ENCODE measurements around the gene CTXND2. TPM values are rescaled to one million over a fixed set of nuclear protein-coding genes. Genes with fewer than 3 reads are reported as not detected.

CTXND2 gene
- total and polyA plus RNA-seq, 2 of the 13 experiments (the other 11 are each of a cell fraction or from before 2014, with no cell fraction given): not detected

DNA sequence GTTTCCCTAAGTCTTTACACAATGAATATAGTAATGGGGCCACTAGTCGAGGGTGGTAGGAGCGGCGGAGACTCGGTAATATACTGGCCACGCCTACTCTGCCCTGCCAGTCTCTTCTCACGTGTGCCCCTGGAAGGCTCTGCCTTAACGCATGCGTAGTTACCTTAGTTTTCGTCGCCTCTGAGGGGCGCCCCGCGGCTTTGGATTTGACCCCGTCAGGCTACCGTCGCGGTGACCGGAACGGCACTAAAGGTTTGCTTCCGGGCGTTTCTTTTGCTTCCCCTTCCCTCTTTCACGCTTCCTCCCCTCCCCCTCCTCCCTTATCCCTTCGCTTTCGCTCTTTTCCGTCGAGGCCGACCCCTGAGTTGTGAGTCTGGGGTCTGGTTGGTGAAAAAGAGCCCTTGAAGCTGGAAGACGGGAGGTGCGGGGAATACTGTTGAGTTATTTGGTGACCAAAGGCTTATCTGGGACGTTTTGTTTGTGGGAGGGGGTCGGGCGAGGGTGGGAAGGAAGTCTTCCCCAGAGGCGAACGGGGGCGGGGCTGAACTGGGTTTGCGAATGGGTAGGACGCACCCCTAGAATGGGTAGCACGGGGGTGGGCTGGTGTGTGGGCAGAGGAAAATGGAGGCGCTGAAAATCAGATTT, 39.3 kb downstream of the CTXND2 start, which contains the start of gene SETDB1 (continued):
- TF ChIP-seq, protein P1, sequence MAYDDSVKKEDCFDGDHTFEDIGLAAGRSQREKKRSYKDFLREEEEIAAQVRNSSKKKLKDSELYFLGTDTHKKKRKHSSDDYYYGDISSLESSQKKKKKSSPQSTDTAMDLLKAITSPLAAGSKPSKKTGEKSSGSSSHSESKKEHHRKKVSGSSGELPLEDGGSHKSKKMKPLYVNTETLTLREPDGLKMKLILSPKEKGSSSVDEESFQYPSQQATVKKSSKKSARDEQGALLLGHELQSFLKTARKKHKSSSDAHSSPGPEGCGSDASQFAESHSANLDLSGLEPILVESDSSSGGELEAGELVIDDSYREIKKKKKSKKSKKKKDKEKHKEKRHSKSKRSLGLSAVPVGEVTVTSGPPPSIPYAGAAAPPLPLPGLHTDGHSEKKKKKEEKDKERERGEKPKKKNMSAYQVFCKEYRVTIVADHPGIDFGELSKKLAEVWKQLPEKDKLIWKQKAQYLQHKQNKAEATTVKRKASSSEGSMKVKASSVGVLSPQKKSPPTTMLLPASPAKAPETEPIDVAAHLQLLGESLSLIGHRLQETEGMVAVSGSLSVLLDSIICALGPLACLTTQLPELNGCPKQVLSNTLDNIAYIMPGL (CRISPR knock-in tag; IDR thresholded peaks at IDR 0.05; ENCODE audit: borderline replicate concordance in 1 of 2, low read depth in 1 of 2): peak; percentile 50 to 73; a peak in 3 of 4 replicates
- TF ChIP-seq ZFYVE20 (CRISPR knock-in tag; IDR thresholded peaks at IDR 0.05; ENCODE audit: borderline replicate concordance, low read depth) (no peak), MAZ (IDR thresholded peaks at IDR 0.05; ENCODE audit: borderline replicate concordance, low read depth, low read length) (peak; percentile 66), MAZ (CRISPR knock-in tag; IDR thresholded peaks at IDR 0.05; ENCODE audit: low read depth) (peak; percentile 75), KMT2B (CRISPR knock-in tag; IDR thresholded peaks at IDR 0.05) (peak; percentile 85), CENPX (CRISPR knock-in tag; IDR thresholded peaks at IDR 0.05) (no peak), POLR2AphosphoS2 (IDR thresholded peaks at IDR 0.05; ENCODE audit: low read depth, low read length) (no peak), ZNF264 (CRISPR knock-in tag; IDR thresholded peaks at IDR 0.05) (peak; percentile 19; the same call in 1 of the 2 replicates), ERF (CRISPR knock-in tag; IDR thresholded peaks at IDR 0.05) (peak; percentile 49; the same call in 1 of the 2 replicates), THAP11 (CRISPR knock-in tag; IDR thresholded peaks at IDR 0.05) (peak; percentile 96), ZNF431 (CRISPR knock-in tag; IDR thresholded peaks at IDR 0.05; ENCODE audit: borderline replicate concordance, low read depth) (no peak; the same call in 1 of the 2 replicates), ZSCAN30 (CRISPR knock-in tag; IDR thresholded peaks at IDR 0.05) (no peak), RARA (CRISPR knock-in tag; IDR thresholded peaks at IDR 0.05) (peak; percentile 30; the same call in 1 of the 2 replicates), PRPF4 (IDR thresholded peaks at IDR 0.05; ENCODE audit: low read depth, low read length, poor library complexity, severe bottlenecking) (peak; percentile 90), ZNF331 (CRISPR knock-in tag; IDR thresholded peaks at IDR 0.05) (peak; percentile 34; the same call in 1 of the 2 replicates), ZNF562 (CRISPR knock-in tag; IDR thresholded peaks at IDR 0.05; ENCODE audit: borderline replicate concordance) (no peak), IRF2 (CRISPR knock-in tag; IDR thresholded peaks at IDR 0.05) (peak; percentile 92), EED (CRISPR knock-in tag; IDR thresholded peaks at IDR 0.05) (no peak), ZNF605 (CRISPR knock-in tag; IDR thresholded peaks at IDR 0.05) (peak; percentile 17; the same call in 1 of the 2 replicates), MBNL3 (CRISPR knock-in tag; conservative IDR thresholded peaks at IDR 0.05) (no peak)
- TF ChIP-seq, protein P2, sequence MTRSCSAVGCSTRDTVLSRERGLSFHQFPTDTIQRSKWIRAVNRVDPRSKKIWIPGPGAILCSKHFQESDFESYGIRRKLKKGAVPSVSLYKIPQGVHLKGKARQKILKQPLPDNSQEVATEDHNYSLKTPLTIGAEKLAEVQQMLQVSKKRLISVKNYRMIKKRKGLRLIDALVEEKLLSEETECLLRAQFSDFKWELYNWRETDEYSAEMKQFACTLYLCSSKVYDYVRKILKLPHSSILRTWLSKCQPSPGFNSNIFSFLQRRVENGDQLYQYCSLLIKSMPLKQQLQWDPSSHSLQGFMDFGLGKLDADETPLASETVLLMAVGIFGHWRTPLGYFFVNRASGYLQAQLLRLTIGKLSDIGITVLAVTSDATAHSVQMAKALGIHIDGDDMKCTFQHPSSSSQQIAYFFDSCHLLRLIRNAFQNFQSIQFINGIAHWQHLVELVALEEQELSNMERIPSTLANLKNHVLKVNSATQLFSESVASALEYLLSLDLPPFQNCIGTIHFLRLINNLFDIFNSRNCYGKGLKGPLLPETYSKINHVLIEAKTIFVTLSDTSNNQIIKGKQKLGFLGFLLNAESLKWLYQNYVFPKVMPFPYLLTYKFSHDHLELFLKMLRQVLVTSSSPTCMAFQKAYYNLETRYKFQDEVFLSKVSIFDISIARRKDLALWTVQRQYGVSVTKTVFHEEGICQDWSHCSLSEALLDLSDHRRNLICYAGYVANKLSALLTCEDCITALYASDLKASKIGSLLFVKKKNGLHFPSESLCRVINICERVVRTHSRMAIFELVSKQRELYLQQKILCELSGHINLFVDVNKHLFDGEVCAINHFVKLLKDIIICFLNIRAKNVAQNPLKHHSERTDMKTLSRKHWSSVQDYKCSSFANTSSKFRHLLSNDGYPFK (CRISPR knock-in tag; IDR thresholded peaks at IDR 0.05; ENCODE audit: borderline replicate concordance): peak; percentile 97
- TF ChIP-seq, protein P3, sequence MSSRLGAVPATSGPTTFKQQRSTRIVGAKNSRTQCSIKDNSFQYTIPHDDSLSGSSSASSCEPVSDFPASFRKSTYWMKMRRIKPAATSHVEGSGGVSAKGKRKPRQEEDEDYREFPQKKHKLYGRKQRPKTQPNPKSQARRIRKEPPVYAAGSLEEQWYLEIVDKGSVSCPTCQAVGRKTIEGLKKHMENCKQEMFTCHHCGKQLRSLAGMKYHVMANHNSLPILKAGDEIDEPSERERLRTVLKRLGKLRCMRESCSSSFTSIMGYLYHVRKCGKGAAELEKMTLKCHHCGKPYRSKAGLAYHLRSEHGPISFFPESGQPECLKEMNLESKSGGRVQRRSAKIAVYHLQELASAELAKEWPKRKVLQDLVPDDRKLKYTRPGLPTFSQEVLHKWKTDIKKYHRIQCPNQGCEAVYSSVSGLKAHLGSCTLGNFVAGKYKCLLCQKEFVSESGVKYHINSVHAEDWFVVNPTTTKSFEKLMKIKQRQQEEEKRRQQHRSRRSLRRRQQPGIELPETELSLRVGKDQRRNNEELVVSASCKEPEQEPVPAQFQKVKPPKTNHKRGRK (CRISPR knock-in tag; IDR thresholded peaks at IDR 0.05): no peak
- TF ChIP-seq, protein P4, sequence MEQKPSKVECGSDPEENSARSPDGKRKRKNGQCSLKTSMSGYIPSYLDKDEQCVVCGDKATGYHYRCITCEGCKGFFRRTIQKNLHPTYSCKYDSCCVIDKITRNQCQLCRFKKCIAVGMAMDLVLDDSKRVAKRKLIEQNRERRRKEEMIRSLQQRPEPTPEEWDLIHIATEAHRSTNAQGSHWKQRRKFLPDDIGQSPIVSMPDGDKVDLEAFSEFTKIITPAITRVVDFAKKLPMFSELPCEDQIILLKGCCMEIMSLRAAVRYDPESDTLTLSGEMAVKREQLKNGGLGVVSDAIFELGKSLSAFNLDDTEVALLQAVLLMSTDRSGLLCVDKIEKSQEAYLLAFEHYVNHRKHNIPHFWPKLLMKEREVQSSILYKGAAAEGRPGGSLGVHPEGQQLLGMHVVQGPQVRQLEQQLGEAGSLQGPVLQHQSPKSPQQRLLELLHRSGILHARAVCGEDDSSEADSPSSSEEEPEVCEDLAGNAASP (CRISPR knock-in tag; IDR thresholded peaks at IDR 0.05; ENCODE audit: borderline replicate concordance): peak; percentile 32; the same call in 1 of the 2 replicates
